ENCODE data around the gene CLEC4C.

The CLEC4C gene

DNA sequence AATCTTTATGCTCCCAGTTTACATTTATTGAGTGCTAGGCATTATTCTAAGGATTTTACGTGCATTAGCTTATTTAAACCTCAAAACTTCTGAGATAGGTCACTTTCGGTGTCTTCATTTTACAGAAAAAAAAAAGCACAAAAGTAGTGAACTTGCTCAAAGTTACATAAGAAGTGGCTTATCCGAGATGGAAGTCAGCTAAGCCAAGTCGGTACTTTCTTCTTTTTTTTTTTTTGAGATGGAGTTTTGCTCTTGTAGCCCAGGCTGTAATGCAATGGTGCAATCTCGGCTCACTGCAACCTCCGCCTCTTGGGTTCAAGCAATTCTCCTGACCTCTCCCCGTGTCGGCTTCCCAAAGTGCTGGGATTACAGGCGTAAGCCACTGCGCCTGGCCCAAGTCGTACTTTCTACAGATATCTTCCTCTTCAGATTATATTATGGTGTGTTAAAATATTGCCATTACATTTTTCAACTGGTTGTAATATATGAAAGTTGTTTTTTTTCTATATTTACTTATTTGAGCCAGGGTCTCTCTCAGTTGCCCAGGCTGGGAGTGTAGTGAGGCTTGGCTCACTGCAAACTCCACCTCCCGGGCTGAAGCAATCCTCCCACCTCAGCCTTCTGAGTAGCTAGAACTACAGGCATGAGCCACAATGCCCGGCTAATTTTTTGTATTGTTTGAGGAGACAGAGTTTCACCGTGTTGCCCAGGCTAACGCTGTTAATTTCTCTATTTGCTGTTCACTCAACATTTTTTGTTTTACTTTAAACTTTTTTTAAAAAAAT, 27.0 kb downstream of the CLEC4C start:
- no peak for DNase-seq

DNA sequence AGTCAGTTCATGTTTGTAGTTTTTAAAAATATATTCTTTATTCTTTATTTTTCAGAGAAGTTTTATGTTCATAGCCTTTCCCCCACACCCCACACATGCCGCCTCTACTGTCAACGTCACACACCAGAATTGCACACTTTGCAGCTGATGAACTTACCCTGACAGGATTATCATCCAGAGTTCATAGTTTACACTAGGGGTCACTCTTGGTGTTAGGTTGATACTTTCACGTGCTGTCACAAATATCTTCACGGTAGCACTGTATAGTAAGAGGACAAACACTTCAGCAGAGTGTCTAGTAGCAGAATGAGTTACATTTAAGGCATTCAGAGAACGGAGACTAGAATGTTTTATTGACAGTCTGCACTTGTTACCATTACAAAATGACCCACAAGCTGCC, 30.8 kb downstream of the CLEC4C start:
- no peak for DNase-seq

DNA sequence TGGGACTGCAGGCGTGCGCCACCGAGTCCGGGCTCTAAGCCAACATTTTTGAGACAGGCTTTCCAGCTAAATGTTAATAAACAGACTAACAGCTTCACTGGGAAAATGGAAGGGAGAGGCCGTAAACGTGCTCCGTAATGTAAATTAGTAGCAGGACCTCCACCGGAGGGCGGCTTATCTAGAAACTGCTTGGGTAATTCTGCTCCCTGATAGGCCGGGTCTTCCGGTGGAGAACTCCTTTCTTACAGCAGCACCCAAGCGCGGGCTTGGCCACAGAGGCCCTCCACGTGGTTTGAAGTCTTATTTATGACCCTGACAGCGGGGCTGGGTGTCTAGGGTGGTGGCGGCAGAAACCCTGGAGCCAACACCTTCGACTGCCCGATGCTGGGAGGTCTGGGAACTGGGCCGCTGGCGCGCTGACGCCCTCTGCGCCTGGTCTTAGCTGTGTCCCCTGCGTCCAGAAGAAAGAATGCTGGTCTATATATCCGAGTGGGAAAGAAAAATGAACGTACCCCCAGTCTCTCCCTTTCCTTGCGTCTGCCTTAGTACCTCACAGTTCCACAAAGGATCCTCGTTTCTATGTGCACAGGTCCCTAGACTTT, 34.2 kb downstream of the CLEC4C start:
- DNase-seq = no peak

DNA sequence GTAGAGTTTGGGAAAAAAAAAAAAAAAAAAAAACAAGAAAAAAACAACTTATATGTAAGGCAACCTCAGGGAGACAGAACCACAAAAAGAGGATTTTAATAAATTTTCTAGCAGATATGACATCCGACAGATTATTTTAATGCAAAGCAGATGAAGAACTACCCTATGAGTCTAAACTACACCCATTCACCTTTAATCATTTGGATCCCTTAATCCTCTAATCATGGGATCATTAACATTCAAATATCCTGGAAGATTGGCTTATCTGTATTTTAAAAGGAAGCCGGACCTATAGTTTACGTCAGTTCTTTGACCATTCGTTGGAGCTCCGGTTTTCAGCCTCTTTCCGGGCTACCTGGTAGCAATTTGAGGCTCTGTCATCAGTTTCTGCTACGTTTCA, 36.0 kb downstream of the CLEC4C start, which contains the start of gene DPPA3:
Gene DPPA3, plus strand, starts transcription at position 301 of the 400 bp plus-strand sequence. CDS start 138 bp downstream, outside the sequence.
- DNase-seq = no peak

DNA sequence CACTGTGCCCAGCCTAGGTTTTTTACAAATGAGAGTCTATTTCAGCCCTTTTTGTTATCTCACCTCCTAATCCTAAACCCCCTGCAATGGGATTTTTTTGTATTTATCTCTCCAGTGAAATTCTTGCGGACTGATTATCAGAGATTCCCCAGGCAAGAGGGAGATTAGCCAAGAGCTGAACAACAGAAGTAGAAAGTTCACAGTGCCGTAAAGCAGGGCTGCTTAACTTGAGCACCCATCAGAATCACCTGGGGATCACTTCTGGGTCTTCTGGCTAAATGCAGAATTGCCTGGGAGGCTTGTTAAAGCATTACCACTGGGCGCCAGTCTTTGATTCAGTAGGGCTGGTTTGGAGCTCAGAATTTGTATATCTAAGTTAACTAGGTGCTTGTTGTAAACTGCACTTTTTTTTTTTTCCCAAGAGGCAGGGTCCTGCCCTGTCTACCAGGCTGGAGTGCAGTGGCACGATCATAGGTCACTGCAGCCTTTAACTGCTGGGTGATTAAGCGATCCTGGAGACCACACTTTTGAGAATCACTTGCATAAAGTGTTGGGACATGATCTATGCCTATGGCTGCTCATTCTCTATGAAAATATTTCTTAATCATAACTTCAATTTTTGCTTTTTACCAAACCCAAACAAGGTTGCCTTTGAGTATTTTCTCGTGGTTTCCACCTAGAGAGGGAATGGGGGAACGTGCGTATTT, 37.1 kb downstream of the CLEC4C start:
- no peak for DNase-seq

DNA sequence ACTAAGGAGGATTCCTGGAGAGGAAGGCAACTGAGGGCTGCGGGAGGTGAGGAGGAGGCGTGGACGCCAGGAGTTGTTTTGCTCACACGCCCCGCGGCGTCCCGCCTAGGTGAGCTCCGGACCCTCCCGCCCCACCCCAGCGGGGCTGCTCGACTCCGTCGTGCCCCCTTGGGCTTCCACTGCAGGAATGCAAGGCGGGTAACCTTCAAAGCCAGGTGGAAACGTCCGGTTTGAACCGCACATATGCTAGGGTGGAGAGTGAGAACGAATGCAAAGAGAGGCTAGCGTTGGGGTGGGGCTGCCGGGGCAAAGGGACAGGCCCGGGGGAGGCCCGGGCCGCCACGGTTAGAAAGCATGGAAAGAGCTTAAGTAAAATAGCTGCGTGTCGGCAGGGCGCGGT, 41.3 kb downstream of the CLEC4C start:
- no peak for DNase-seq

DNA sequence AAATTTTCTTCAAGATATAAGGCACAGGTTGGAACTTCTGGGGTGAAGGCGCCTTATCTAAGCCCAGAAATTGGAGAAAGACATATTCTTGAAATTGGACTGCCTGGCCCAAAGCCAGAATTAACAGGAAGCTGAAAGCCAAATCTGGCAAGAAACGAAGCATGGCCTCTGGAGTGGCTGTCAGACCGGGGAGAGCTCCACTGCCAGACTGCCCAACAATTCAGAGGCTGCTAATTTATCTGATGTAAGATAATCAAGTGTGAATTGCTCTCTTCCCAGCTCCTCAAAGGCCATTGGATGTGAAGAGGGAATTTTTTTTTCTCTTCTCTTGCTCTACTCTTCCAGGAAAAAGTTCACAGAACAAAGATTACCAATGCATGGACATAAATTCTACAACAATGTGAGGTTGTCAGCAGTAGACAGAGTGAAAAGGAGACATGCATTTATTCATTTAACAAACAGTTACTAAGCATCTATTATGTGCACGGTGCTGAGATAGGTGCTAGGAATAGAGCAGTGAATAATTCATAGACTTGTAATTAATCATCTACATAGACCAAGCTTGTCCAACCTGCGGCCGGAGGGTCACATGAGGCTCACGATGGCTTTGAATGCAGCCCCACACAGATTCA, 51.5 kb downstream of the CLEC4C start, which contains the start of gene GDF3:
Gene GDF3, minus strand, starts transcription at position 210 of the 632 bp plus-strand sequence. Its CDS starts 47 bp downstream, at position 163.
- no peak for DNase-seq

DNA sequence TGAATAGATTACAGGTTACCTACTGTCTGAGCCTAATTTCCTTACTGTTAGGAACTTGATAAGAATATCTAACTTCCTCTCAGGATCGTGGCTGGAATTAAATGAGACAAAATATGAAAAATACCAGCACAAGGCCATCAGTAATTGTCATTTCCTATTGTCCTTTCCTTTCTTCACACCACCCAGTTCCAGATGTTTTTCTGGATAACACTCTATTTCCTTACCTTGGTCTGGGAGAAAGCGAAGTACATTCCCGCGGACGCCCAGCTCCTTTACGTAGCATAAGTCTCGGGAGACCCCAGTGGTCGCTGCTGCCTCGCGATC, 52.0 kb downstream of the CLEC4C start:
- DNase-seq = no peak

DNA sequence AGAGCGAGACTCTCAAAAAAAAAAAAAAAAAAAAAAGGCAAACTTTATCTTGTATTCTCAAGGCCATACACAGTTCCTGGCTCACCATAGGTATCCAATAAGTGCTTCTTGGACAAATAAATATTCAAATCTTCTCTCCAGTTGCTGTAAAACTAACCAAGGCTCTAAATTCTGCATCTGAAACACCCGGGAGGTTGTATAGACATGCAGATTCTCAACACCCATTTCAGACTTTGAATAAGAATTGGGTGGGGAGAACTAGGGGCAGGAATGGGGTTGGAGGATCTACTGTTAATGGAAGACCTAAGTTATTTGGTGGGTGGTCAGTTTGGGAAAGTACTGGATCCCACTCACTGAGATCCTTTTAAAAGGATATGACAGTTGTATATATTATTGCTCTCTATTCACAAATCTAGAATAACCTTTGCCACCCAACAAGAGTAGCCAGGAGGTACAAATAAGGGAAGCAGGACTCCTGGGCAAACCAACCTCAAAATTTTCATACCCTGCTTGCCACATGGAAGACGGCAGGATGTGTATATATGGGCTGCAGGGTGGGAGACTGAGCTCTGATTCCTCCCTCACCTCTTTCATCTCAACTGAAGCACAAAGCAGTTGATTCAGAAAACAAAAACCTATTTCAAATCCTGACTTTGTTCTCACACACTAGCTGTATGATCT, 52.5 kb downstream of the CLEC4C start:
- no peak for DNase-seq

DNA sequence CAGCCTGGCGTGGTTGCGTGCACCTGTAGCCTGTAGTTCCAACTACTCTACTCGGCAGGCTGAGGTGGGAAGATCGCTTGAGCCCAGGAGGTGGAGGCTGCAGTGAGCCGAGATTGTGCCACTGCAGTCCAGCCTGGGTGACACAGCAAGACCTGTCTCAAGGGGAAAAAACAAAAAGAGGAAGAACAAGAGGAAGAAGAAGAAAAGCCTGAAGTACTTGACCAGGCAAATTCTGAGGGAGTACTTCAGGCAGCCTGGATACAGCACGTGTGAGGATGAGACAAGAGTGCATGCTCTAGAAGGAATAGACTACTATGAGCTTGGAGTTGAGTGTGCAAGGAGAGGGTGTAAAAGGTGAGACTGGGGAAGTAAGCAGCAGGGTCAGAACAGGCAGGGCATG, 53.4 kb downstream of the CLEC4C start:
- no peak for DNase-seq

DNA sequence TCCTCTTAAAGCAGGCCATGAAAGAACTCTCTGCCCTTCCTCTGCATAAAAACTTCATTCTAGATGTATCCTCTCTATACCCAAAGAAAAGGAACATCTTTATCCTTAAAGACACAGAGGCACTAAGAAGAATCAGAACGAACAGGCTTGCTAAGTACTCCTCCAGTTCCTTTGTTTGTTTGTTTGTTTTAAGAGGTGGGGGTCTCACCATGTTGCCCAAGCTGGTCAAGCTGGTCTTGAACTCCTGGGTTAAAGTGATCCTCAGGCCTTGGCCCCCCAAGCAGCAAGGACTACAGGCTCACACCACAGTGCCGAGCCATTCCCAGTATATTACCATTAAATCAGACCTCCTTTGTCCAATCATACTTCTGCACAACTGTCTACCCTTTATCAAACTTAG, 65.6 kb downstream of the CLEC4C start:
- no peak for DNase-seq
